HepG2 (cell line): ENCODE measurements around the gene DQX1. TPM values are rescaled to one million over a fixed set of nuclear protein-coding genes. Genes with fewer than 3 reads are reported as not detected.
A peak's percentile ranks its signal among the peaks of the same experiment; 100 is the strongest.

ENCODE experiments used
- EHMT2 ChIP-seq: fragments of 200-600 bp; sonication (generic); IDR thresholded peaks from 2 replicates; pipeline ENCODE4 v1.7.0; 2017; ENCODE audit warnings: antibody characterized with exemption, low read depth, low read length, borderline replicate concordance
- NR3C1 ChIP-seq: sonication (generic); formaldehyde crosslinking; IDR thresholded peaks from 2 replicates; pipeline ENCODE4 v1.4.0; 2020; ENCODE audit warnings: missing genetic modification reagents
- RELA ChIP-seq: sonication (generic); formaldehyde crosslinking; IDR thresholded peaks from 2 replicates; pipeline ENCODE4 v1.4.0; 2020; ENCODE audit warnings: missing genetic modification reagents
- TAF1 ChIP-seq: sonication (generic); formaldehyde crosslinking; IDR thresholded peaks from 2 replicates; pipeline ENCODE4 v1.4.0; 2020; ENCODE audit warnings: missing genetic modification reagents
- ZIK1 ChIP-seq: sonication (generic); formaldehyde crosslinking; IDR thresholded peaks from 2 replicates; pipeline ENCODE4 v1.5.0; 2020; ENCODE audit warnings: mild to moderate bottlenecking, low read depth, missing genetic modification reagents, borderline replicate concordance
- ZNF883 ChIP-seq: sonication (generic); formaldehyde crosslinking; IDR thresholded peaks from 2 replicates; pipeline ENCODE4 v1.5.1; 2020; ENCODE audit warnings: mild to moderate bottlenecking, missing genetic modification reagents; ENCODE audit errors: not compliant biosample characterization
- polyA plus RNA-seq, 8 experiments: library from polyadenylated mRNA; depleted of rRNA in 3 of 8; stranded (reverse) in 7 of 8; unstranded in 1 of 8; fragments of >200 nt; fragmentation: Illumina TruSeq in 4 of 8; extraction: Trizol in 4 of 8; gene quantifications; 2 replicates each; pipeline versions ENCODE4 v1.2.1 to v1.2.3, GENCODE V29; 2011 to 2016; ENCODE audit warnings: low read depth in 4 of 8, missing spikeins in 1 of 8, mixed read lengths in 1 of 8; ENCODE audit not compliant: insufficient read depth in 1 of 8
- total RNA-seq, 5 experiments: library from RNA; depleted of rRNA; stranded (reverse); fragments of >200 nt; fragmentation: Illumina TruSeq; extraction: Trizol; gene quantifications; 2 replicates each; pipeline ENCODE4 v1.2.3, GENCODE V29; 2016; ENCODE audit warnings: low read depth in 1 of 5
- TF ChIP-seq, protein P1 (sequence below): sonication (generic); formaldehyde crosslinking; IDR thresholded peaks from 2 replicates; pipeline ENCODE4 v1.5.1; 2020; ENCODE audit warnings: mild to moderate bottlenecking, missing genetic modification reagents, borderline replicate concordance
- TF ChIP-seq, protein P2 (sequence below): sonication (generic); formaldehyde crosslinking; IDR thresholded peaks from 2 replicates; pipeline ENCODE4 v1.8.0; 2022; ENCODE audit warnings: missing genetic modification reagents, mild to moderate bottlenecking, borderline replicate concordance
- TF ChIP-seq, protein P3 (sequence below): sonication (generic); formaldehyde crosslinking; IDR thresholded peaks from 2 replicates; pipeline ENCODE4 v1.5.0; 2020; ENCODE audit warnings: mild to moderate bottlenecking, missing genetic modification reagents, moderate library complexity
- TF ChIP-seq, protein P4 (sequence below): sonication (generic); formaldehyde crosslinking; IDR thresholded peaks from 2 replicates; pipeline ENCODE4 v1.4.0; 2020; ENCODE audit warnings: mild to moderate bottlenecking, low read depth, missing genetic modification reagents
- TF ChIP-seq, protein P5 (sequence below): sonication (generic); formaldehyde crosslinking; IDR thresholded peaks from 2 replicates; pipeline ENCODE4 v1.8.0; 2022; ENCODE audit warnings: mild to moderate bottlenecking, missing genetic modification reagents

Gene DQX1
- total and polyA plus RNA-seq, 2 of the 13 experiments (the other 11 are each of a cell fraction or from before 2014, with no cell fraction given) = 27.6 to 89.8 TPM

DNA sequence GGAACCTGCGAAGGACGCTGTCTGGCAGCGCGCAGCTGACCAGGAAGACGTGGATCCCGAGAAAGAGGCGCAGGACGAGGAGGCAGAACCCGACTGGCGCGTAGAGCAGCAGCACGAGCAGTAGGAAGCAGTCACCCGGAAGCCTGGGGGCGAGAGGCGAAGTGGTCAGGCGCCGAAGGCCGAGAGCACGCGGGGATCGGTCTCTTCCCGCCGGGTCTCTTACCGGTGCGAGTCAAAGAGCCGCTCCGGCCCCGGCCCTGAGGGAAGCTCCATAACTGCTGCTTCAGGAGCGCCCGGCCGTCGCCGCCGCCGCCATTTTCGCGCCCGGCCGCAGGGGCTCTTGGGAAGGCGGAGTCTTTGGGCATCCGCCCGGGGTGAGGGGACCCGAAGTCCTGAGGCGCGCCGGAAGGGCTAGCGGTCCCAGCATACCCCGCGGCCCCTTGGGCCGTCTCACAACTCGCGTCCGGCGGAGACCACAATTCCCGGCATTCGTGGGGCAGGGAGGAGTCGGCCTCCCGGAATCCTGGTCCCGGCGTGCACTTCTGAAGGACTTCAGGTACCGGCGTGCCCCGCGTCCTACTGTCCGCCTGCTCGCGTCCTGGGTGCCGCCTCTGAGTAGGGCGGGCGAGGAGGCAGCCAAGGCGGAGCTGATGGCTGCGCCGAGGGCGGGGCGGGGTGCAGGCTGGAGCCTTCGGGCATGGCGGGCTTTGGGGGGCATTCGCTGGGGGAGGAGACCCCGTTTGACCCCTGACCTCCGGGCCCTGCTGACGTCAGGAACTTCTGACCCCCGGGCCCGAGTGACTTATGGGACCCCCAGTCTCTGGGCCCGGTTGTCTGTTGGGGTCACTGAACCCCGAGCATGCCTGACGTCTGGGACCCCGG lies 3.6 kb upstream of the DQX1 start, which contains the start of the genes AUP1 and HTRA2 (continued):
- TF ChIP-seq EHMT2 (no peak), RELA (CRISPR knock-in tag) (peak; percentile 17; the same call in 1 of the 2 replicates), NR3C1 (CRISPR knock-in tag) (no peak), ZIK1 (CRISPR knock-in tag) (peak; percentile 47; the same call in 1 of the 2 replicates), ZNF883 (CRISPR knock-in tag) (no peak), TAF1 (peak; percentile 98)
- TF ChIP-seq, protein P1, sequence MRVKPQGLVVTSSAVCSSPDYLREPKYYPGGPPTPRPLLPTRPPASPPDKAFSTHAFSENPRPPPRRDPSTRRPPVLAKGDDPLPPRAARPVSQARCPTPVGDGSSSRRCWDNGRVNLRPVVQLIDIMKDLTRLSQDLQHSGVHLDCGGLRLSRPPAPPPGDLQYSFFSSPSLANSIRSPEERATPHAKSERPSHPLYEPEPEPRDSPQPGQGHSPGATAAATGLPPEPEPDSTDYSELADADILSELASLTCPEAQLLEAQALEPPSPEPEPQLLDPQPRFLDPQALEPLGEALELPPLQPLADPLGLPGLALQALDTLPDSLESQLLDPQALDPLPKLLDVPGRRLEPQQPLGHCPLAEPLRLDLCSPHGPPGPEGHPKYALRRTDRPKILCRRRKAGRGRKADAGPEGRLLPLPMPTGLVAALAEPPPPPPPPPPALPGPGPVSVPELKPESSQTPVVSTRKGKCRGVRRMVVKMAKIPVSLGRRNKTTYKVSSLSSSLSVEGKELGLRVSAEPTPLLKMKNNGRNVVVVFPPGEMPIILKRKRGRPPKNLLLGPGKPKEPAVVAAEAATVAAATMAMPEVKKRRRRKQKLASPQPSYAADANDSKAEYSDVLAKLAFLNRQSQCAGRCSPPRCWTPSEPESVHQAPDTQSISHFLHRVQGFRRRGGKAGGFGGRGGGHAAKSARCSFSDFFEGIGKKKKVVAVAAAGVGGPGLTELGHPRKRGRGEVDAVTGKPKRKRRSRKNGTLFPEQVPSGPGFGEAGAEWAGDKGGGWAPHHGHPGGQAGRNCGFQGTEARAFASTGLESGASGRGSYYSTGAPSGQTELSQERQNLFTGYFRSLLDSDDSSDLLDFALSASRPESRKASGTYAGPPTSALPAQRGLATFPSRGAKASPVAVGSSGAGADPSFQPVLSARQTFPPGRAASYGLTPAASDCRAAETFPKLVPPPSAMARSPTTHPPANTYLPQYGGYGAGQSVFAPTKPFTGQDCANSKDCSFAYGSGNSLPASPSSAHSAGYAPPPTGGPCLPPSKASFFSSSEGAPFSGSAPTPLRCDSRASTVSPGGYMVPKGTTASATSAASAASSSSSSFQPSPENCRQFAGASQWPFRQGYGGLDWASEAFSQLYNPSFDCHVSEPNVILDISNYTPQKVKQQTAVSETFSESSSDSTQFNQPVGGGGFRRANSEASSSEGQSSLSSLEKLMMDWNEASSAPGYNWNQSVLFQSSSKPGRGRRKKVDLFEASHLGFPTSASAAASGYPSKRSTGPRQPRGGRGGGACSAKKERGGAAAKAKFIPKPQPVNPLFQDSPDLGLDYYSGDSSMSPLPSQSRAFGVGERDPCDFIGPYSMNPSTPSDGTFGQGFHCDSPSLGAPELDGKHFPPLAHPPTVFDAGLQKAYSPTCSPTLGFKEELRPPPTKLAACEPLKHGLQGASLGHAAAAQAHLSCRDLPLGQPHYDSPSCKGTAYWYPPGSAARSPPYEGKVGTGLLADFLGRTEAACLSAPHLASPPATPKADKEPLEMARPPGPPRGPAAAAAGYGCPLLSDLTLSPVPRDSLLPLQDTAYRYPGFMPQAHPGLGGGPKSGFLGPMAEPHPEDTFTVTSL (CRISPR knock-in tag) = 0 out of 2 replicates have a peak, but pooled peaks have one; percentile 15
- TF ChIP-seq, protein P2, sequence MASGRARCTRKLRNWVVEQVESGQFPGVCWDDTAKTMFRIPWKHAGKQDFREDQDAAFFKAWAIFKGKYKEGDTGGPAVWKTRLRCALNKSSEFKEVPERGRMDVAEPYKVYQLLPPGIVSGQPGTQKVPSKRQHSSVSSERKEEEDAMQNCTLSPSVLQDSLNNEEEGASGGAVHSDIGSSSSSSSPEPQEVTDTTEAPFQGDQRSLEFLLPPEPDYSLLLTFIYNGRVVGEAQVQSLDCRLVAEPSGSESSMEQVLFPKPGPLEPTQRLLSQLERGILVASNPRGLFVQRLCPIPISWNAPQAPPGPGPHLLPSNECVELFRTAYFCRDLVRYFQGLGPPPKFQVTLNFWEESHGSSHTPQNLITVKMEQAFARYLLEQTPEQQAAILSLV (CRISPR knock-in tag) = peak; percentile 70; the same call in 1 of the 2 replicates
- TF ChIP-seq, protein P3, sequence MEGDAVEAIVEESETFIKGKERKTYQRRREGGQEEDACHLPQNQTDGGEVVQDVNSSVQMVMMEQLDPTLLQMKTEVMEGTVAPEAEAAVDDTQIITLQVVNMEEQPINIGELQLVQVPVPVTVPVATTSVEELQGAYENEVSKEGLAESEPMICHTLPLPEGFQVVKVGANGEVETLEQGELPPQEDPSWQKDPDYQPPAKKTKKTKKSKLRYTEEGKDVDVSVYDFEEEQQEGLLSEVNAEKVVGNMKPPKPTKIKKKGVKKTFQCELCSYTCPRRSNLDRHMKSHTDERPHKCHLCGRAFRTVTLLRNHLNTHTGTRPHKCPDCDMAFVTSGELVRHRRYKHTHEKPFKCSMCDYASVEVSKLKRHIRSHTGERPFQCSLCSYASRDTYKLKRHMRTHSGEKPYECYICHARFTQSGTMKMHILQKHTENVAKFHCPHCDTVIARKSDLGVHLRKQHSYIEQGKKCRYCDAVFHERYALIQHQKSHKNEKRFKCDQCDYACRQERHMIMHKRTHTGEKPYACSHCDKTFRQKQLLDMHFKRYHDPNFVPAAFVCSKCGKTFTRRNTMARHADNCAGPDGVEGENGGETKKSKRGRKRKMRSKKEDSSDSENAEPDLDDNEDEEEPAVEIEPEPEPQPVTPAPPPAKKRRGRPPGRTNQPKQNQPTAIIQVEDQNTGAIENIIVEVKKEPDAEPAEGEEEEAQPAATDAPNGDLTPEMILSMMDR (CRISPR knock-in tag) = peak; percentile 33
- TF ChIP-seq, protein P4, sequence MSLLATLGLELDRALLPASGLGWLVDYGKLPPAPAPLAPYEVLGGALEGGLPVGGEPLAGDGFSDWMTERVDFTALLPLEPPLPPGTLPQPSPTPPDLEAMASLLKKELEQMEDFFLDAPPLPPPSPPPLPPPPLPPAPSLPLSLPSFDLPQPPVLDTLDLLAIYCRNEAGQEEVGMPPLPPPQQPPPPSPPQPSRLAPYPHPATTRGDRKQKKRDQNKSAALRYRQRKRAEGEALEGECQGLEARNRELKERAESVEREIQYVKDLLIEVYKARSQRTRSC (CRISPR knock-in tag) = 0 out of 2 replicates have a peak, but pooled peaks have one; percentile 13
- TF ChIP-seq, protein P5, sequence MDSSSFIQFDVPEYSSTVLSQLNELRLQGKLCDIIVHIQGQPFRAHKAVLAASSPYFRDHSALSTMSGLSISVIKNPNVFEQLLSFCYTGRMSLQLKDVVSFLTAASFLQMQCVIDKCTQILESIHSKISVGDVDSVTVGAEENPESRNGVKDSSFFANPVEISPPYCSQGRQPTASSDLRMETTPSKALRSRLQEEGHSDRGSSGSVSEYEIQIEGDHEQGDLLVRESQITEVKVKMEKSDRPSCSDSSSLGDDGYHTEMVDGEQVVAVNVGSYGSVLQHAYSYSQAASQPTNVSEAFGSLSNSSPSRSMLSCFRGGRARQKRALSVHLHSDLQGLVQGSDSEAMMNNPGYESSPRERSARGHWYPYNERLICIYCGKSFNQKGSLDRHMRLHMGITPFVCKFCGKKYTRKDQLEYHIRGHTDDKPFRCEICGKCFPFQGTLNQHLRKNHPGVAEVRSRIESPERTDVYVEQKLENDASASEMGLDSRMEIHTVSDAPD = no peak; the same call in 1 of the 2 replicates
